ENCODE data around the gene UBP1.

The UBP1 gene

GRCh38 chr3:33388374-33389100, 51.7 kb downstream of the UBP1 start:
- H3K27ac ChIP-seq (ENCODE audit: low read length) = no peak overlapping the region
- H3K4me1 ChIP-seq (ENCODE audit: control insufficient read depth in 1 of 2, insufficient read depth in 2 of 2, low read length in 2 of 2) = peaks cover 0 to 13% of the 10 kb centered on the region in 2 donors
- no peaks in the 10 kb centered on the region for H3K27me3 ChIP-seq (ENCODE audit: low read depth, low read length)
- peaks cover 47 to 79% of the 10 kb centered on the region in 2 donors for H3K36me3 ChIP-seq (ENCODE audit: control insufficient read depth in 1 of 2, insufficient read depth in 2 of 2, low read length in 2 of 2)
- no peak overlapping the region for H3K4me3 ChIP-seq (ENCODE audit: low read depth in 1 of 2, low read length in 2 of 2)
- H3K9me3 ChIP-seq (ENCODE audit: control insufficient read depth in 1 of 2, low read length in 2 of 2) = no peaks in the 10 kb centered on the region

- Histone ChIP-seq H3K4me3 (ENCODE audit: low read depth in 1 of 2, low read length in 2 of 2) (no peak overlapping the region), H3K4me1 (ENCODE audit: control insufficient read depth in 1 of 2, insufficient read depth in 2 of 2, low read length in 2 of 2) (peaks cover 0 to 13% of the 10 kb centered on the region in 2 donors), H3K27me3 (ENCODE audit: low read depth, low read length) (no peaks in the 10 kb centered on the region), H3K36me3 (ENCODE audit: control insufficient read depth in 1 of 2, insufficient read depth in 2 of 2, low read length in 2 of 2) (peaks cover 34 to 63% of the 10 kb centered on the region in 2 donors), H3K9me3 (ENCODE audit: control insufficient read depth in 1 of 2, low read length in 2 of 2) (no peaks in the 10 kb centered on the region), H3K27ac (ENCODE audit: low read length) (no peak overlapping the region)
These were observed 53.6 kb downstream of the UBP1 start for GRCh38 chr3:33386631-33387030.

- Histone ChIP-seq H3K4me3 (ENCODE audit: low read depth in 1 of 2, low read length in 2 of 2) (no peak overlapping the region), H3K4me1 (ENCODE audit: control insufficient read depth in 1 of 2, insufficient read depth in 2 of 2, low read length in 2 of 2) (peaks cover 0 to 8% of the 10 kb centered on the region in 2 donors), H3K36me3 (ENCODE audit: control insufficient read depth in 1 of 2, insufficient read depth in 2 of 2, low read length in 2 of 2) (peaks cover 34 to 56% of the 10 kb centered on the region in 2 donors), H3K9me3 (ENCODE audit: control insufficient read depth in 1 of 2, low read length in 2 of 2) (no peaks in the 10 kb centered on the region), H3K27me3 (ENCODE audit: low read depth, low read length) (no peaks in the 10 kb centered on the region), H3K27ac (ENCODE audit: low read length) (no peak overlapping the region)
These were observed 54.8 kb downstream of the UBP1 start for GRCh38 chr3:33385423-33385822.

GRCh38 chr3:33383951-33384350, 56.3 kb downstream of the UBP1 start:
- Histone ChIP-seq H3K36me3 (ENCODE audit: control insufficient read depth in 1 of 2, insufficient read depth in 2 of 2, low read length in 2 of 2) (peaks cover 24 to 41% of the 10 kb centered on the region in 2 donors), H3K4me1 (ENCODE audit: control insufficient read depth in 1 of 2, insufficient read depth in 2 of 2, low read length in 2 of 2) (no peaks in the 10 kb centered on the region), H3K27me3 (ENCODE audit: low read depth, low read length) (no peaks in the 10 kb centered on the region), H3K4me3 (ENCODE audit: low read depth in 1 of 2, low read length in 2 of 2) (no peak overlapping the region), H3K27ac (ENCODE audit: low read length) (no peak overlapping the region), H3K9me3 (ENCODE audit: control insufficient read depth in 1 of 2, low read length in 2 of 2) (no peaks in the 10 kb centered on the region)

GRCh38 chr3:33380653-33381052, 59.6 kb downstream of the UBP1 start:
- Histone ChIP-seq H3K27me3 (ENCODE audit: low read depth, low read length) (no peaks in the 10 kb centered on the region), H3K9me3 (ENCODE audit: control insufficient read depth in 1 of 2, low read length in 2 of 2) (no peaks in the 10 kb centered on the region), H3K4me3 (ENCODE audit: low read depth in 1 of 2, low read length in 2 of 2) (no peak overlapping the region), H3K27ac (ENCODE audit: low read length) (no peak overlapping the region), H3K4me1 (ENCODE audit: control insufficient read depth in 1 of 2, insufficient read depth in 2 of 2, low read length in 2 of 2) (no peaks in the 10 kb centered on the region), H3K36me3 (ENCODE audit: control insufficient read depth in 1 of 2, insufficient read depth in 2 of 2, low read length in 2 of 2) (peaks cover 10 to 22% of the 10 kb centered on the region in 2 donors)

GRCh38 chr3:33377931-33378330, 62.3 kb downstream of the UBP1 start:
- H3K9me3 ChIP-seq (ENCODE audit: control insufficient read depth in 1 of 2, low read length in 2 of 2) = no peaks in the 10 kb centered on the region
- H3K27ac ChIP-seq (ENCODE audit: low read length) = no peak overlapping the region
- peaks cover 0 to 2% of the 10 kb centered on the region in 2 donors for H3K4me1 ChIP-seq (ENCODE audit: control insufficient read depth in 1 of 2, insufficient read depth in 2 of 2, low read length in 2 of 2)
- no peaks in the 10 kb centered on the region for H3K27me3 ChIP-seq (ENCODE audit: low read depth, low read length)
- peaks cover 11 to 16% of the 10 kb centered on the region in 2 donors for H3K36me3 ChIP-seq (ENCODE audit: control insufficient read depth in 1 of 2, insufficient read depth in 2 of 2, low read length in 2 of 2)
- H3K4me3 ChIP-seq (ENCODE audit: low read depth in 1 of 2, low read length in 2 of 2) = no peak overlapping the region

GRCh38 chr3:33377489-33377888, 62.7 kb downstream of the UBP1 start:
- H3K36me3 ChIP-seq (ENCODE audit: control insufficient read depth in 1 of 2, insufficient read depth in 2 of 2, low read length in 2 of 2) = peaks cover 11 to 16% of the 10 kb centered on the region in 2 donors
- H3K27ac ChIP-seq (ENCODE audit: low read length) = no peak overlapping the region
- H3K4me3 ChIP-seq (ENCODE audit: low read depth in 1 of 2, low read length in 2 of 2) = no peak overlapping the region
- H3K9me3 ChIP-seq (ENCODE audit: control insufficient read depth in 1 of 2, low read length in 2 of 2) = no peaks in the 10 kb centered on the region
- peaks cover 0 to 6% of the 10 kb centered on the region in 2 donors for H3K4me1 ChIP-seq (ENCODE audit: control insufficient read depth in 1 of 2, insufficient read depth in 2 of 2, low read length in 2 of 2)
- no peaks in the 10 kb centered on the region for H3K27me3 ChIP-seq (ENCODE audit: low read depth, low read length)

- Histone ChIP-seq H3K27me3 (ENCODE audit: low read depth, low read length) (no peaks in the 10 kb centered on the region), H3K4me1 (ENCODE audit: control insufficient read depth in 1 of 2, insufficient read depth in 2 of 2, low read length in 2 of 2) (peaks cover 0 to 7% of the 10 kb centered on the region in 2 donors), H3K27ac (ENCODE audit: low read length) (no peak overlapping the region), H3K36me3 (ENCODE audit: control insufficient read depth in 1 of 2, insufficient read depth in 2 of 2, low read length in 2 of 2) (peaks cover 11 to 16% of the 10 kb centered on the region in 2 donors), H3K4me3 (ENCODE audit: low read depth in 1 of 2, low read length in 2 of 2) (peak overlapping the region in 1 of 2 donors; percentile 22), H3K9me3 (ENCODE audit: control insufficient read depth in 1 of 2, low read length in 2 of 2) (no peaks in the 10 kb centered on the region)
These were observed 67.1 kb downstream of the UBP1 start for GRCh38 chr3:33373082-33373437.

GRCh38 chr3:33372218-33373081, 67.8 kb downstream of the UBP1 start:
- no peaks in the 10 kb centered on the region for H3K27me3 ChIP-seq (ENCODE audit: low read depth, low read length)
- H3K27ac ChIP-seq (ENCODE audit: low read length) = no peak overlapping the region
- H3K4me1 ChIP-seq (ENCODE audit: control insufficient read depth in 1 of 2, insufficient read depth in 2 of 2, low read length in 2 of 2) = peaks cover 0 to 7% of the 10 kb centered on the region in 2 donors
- H3K9me3 ChIP-seq (ENCODE audit: control insufficient read depth in 1 of 2, low read length in 2 of 2) = no peaks in the 10 kb centered on the region
- H3K4me3 ChIP-seq (ENCODE audit: low read depth in 1 of 2, low read length in 2 of 2) = peak overlapping the region in 1 of 2 donors; percentile 22
- H3K36me3 ChIP-seq (ENCODE audit: control insufficient read depth in 1 of 2, insufficient read depth in 2 of 2, low read length in 2 of 2) = peaks cover 11 to 16% of the 10 kb centered on the region in 2 donors

- no peak overlapping the region for H3K4me3 ChIP-seq (ENCODE audit: low read depth in 1 of 2, low read length in 2 of 2)
These were observed 75.6 kb downstream of the UBP1 start for GRCh38 chr3:33364531-33365128.

GRCh38 chr3:33364060-33364459, 76.1 kb downstream of the UBP1 start:
- H3K4me1 ChIP-seq (ENCODE audit: control insufficient read depth in 1 of 2, insufficient read depth in 2 of 2, low read length in 2 of 2) = no peaks in the 10 kb centered on the region

More at GRCh38 chr3:33364531-33365128, 75.6 kb downstream of the UBP1 start:
- Histone ChIP-seq H3K9me3 (ENCODE audit: control insufficient read depth in 1 of 2, low read length in 2 of 2) (no peaks in the 10 kb centered on the region), H3K4me1 (ENCODE audit: control insufficient read depth in 1 of 2, insufficient read depth in 2 of 2, low read length in 2 of 2) (no peaks in the 10 kb centered on the region), H3K27me3 (ENCODE audit: low read depth, low read length) (no peaks in the 10 kb centered on the region), H3K27ac (ENCODE audit: low read length) (no peak overlapping the region), H3K36me3 (ENCODE audit: control insufficient read depth in 1 of 2, insufficient read depth in 2 of 2, low read length in 2 of 2) (peaks cover 0 to 11% of the 10 kb centered on the region in 2 donors)

More at GRCh38 chr3:33364060-33364459, 76.1 kb downstream of the UBP1 start:
- Histone ChIP-seq H3K27ac (ENCODE audit: low read length) (no peak overlapping the region), H3K9me3 (ENCODE audit: control insufficient read depth in 1 of 2, low read length in 2 of 2) (no peaks in the 10 kb centered on the region), H3K36me3 (ENCODE audit: control insufficient read depth in 1 of 2, insufficient read depth in 2 of 2, low read length in 2 of 2) (peaks cover 0 to 11% of the 10 kb centered on the region in 2 donors), H3K4me3 (ENCODE audit: low read depth in 1 of 2, low read length in 2 of 2) (no peak overlapping the region), H3K27me3 (ENCODE audit: low read depth, low read length) (no peaks in the 10 kb centered on the region)

Data from muscle layer of duodenum (tissue), 2 donors.